ENCODE data around the gene METAP1D.
"Not testable (repeated sequence)": the region's sequence is repeated elsewhere in the genome, so short reads cannot be mapped to it uniquely, and the experiment has no call there.

METAP1D gene

GRCh38 chr2:171999604-172000469 lies at the start of gene METAP1D:
Gene METAP1D, plus strand, starts transcription at chr2:171999953. Its CDS starts 17 bp downstream, at chr2:171999970.
- peak; percentile 94 for DNase-seq

- no peak for DNase-seq
Observed at GRCh38 chr2:171952276-171952675, 47.5 kb upstream of the METAP1D start.

DNA sequence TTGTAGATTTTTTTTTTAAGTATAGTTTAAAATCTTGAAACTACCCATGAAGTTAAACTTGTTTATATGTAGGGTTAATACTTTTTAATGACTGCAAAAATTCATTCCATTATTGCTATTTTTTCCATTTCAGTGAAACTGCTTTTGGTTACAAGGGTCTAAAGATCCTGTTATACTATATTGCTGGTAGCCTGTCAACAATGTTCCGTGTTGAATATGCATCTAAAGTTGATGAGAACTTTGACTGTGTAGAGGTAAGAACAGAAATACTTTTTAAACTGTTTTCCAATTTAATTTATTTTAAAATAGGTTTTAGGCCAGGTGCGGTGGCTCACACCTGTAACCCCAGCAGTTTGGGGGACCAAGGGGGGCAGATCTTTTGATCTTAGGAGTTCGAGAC lies 47.0 kb upstream of the METAP1D start:
- no peak for DNase-seq

DNA sequence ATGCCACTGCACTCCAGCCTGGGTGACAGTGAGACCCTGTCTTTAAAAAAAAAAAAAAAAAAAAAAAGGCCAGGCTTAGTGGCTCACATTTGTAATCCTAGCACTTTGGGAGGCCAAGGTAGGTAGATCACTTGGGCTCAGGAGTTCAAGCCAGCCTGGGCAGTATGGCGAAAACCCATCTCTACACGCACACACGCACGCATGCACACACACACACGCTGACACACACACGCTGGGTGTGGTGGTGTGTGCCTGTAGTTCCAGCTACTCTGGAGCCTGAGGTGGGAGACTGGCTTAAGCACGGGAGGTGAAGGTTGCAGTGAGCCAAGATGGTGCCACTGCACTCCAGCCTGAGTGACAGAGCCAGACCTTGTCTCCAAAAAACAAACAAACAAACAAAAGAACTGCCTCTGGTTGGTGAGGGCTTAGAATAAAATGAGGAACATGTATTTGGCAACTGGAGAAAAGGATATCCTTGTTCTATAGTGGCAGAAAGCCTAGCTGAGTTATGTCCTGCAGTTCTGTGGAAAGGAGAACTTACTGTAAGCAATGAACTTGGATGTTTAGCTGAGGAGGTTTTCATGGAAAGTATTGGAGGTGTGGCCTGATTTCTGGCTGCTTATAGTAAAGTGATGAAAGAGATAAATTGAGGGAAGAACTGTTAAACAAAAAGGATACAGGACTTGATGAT lies 43.5 kb upstream of the METAP1D start:
- DNase-seq, result no peak

DNA sequence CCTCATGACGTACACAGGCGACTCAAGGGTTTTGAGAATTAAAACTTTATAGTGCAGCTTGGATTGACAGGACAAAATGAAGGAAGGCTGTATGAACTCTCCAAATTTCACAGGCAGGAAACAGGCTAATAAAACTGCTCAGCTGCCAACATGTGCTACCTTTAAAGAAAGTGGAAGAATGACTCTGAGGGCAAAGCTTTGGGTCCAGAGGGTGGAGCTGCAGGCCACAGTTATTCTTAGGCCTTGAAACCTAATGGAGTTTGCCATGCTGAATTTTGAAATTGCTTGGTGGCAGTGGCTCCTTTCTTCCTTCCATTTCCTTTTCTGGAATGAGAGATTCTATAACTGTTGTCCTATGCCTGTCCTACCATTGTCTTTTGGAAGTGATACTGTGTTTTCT lies 42.7 kb upstream of the METAP1D start:
- no peak for DNase-seq

DNA sequence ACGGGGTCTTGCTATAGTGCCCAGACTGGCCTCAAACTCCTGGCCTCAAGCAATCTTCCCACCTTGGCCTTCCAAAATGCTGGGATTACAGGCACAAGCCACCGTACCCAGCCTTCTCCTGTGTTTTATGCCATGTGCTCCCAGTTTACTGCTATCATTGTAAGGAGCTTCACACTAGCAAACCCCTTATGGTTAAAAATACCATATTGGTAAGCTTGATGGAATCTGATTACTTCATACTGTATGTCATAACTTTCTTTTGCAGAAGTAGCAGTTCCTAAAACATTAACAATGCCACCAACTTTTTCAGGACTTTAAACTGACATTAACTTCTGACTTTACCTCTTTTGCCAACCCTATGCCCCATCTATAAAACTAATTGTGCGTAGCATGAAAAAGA lies 41.3 kb upstream of the METAP1D start:
- no peak for DNase-seq

- DNase-seq, result no peak
Observed at GRCh38 chr2:171959998-171960397, 39.8 kb upstream of the METAP1D start.

DNA sequence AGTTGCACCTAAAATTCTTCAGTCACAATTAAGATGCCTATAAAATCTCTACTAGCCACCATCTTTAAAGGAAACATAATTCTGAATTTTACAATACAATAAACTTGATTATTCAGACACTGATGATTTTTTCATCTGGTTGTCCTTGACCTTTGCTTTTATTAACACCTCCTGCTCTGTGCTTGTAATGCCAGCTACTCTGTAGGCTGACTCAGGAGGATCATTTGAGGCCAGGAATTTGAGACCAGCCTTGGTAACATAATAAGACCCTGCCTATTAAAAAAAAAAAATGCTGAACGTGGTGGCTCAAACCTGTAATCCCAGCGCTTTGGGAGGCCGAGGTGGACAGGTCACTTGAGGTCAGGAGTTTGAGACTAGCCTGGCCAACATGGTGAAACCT lies 39.2 kb upstream of the METAP1D start:
- no peak for DNase-seq

DNA sequence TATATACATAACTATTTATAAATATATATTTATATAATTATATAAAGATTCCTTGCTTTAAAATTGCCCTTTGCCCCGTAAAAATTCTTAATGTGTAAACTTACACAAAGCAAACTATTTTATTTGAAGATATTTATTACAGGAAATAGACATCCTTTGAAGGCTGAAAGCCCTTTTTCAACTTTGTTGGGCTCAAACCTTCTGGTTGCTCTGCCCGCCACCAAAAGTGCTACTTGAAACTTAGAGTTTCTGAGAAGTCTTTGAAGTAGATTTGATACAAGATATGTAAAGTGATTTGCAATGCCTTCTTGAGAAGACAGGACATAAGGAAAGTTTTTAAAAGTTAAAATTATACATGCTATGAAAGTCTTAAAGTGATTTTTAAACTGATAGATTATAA lies 36.6 kb upstream of the METAP1D start:
- DNase-seq, result peak; percentile 20

DNA sequence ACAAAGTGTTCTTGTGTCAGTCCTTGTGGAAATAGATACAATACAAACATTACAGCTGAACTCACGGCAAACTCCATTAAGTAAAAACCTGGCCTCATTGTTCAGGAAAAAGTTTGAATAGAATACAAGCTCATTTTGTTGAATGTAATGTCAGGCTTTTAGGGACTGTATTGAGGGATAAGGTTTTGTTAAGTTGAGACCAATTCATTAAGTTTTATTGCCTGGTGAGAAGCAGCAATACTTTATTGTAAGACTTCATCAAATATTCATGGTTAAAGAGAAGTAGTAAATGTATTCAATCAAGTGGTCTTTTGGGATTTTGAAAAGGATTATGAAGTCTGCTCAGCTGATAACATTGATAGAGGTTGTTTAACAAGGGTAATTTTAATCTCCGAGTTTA lies 35.4 kb upstream of the METAP1D start:
- no peak for DNase-seq

DNA sequence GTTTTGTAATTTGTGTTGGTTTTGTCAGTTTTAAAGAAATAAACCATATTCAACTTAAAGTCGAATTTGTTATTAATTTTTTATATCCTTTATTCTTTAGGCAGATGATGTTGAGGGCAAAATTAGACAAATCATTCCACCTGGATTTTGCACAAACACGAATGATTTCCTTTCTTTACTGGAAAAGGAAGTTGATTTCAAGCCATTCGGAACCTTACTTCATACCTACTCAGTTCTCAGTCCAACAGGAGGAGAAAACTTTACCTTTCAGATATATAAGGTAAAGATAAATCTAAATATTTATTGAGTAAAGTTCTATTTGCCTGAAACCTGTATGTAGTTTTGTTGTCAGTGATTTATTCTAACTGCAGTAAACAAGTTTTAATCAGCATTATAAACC lies 34.5 kb upstream of the METAP1D start:
- DNase-seq, result no peak

DNA sequence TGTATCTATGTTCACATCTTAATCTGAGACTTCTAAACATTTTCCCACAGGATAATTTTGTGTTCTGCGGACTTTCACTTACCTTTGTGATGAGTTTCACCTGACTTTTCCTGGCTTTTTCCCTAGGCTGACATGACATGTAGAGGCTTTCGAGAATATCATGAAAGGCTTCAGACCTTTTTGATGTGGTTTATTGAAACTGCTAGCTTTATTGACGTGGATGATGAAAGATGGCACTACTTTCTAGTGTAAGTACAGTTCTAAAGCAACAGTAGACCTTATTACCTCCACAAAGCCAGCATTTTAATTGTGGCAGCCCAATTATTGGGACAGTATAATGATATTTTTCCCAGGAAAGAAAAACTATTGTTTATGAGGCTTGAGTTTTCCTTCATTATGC lies 34.1 kb upstream of the METAP1D start:
- DNase-seq, result no peak

- no peak for DNase-seq
Observed at GRCh38 chr2:171966235-171966634, 33.5 kb upstream of the METAP1D start.

DNA sequence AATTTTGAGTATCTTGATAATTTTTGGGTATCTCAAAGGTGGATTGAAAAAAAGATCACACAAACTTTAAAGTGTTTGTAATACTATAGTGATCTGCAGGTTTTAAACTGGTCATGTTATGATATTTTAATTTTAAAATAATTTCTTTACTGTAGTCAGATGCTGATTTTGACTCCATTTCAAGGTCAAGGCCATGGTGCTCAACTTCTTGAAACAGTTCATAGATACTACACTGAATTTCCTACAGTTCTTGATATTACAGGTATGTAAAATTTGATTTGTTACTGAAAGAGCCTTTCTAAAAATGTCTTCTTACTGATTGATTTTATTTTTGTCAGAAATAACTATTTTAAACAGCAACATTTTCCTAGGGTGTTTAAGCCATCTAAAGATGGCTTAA lies 33.1 kb upstream of the METAP1D start:
- DNase-seq, result no peak

DNA sequence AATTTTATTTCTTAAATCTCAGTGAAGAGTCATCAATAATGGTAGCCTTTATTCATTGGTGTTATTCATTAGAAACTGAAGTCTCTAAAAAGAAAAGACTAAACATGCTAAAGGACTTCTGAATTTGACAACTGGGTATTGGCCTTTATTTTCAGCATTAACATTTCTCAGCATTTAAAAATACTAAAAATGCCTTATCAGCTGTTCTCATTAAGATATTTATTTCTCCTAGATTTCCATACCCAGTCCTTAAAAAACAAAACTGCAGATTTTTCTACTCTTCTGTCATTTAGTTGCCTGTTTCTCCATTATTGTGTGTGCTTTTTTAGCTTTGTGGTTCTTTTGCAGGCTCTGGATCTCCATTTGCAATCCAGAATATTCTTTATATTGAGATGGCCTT lies 31.2 kb upstream of the METAP1D start:
- no peak for DNase-seq

GRCh38 chr2:171972329-171972982 lies 27.3 kb upstream of the METAP1D start:
- no peak for DNase-seq

GRCh38 chr2:171979103-171979502 lies 20.6 kb upstream of the METAP1D start:
- DNase-seq, result no peak

GRCh38 chr2:171983924-171984323 lies 15.8 kb upstream of the METAP1D start:
- DNase-seq, result not testable (repeated sequence)

GRCh38 chr2:171985076-171985475 lies 14.7 kb upstream of the METAP1D start:
- no peak for DNase-seq

GRCh38 chr2:171986778-171987177 lies 13.0 kb upstream of the METAP1D start:
- DNase-seq, result no peak

GRCh38 chr2:171991027-171991426 lies 8.7 kb upstream of the METAP1D start:
- DNase-seq, result peak; percentile 10

DNA sequence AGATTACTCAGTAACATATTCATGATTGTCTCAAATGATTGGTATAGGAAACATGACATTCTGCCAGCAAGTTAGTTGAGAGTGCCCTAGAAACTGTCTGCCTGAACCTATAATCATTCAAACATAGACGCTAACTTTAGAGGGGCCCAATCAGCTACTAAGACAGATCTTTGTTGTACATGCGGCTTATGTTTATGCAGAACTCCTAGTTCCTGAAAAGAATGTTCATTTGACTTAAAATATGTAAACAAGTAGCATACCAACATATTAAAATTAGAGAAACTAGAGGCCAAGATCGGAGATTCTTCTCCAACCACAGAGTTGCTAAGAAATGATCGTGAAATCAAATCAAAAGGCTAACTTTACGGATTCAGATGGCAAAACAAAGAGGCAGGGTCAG lies 4.2 kb upstream of the METAP1D start:
- DNase-seq, result no peak

DNA sequence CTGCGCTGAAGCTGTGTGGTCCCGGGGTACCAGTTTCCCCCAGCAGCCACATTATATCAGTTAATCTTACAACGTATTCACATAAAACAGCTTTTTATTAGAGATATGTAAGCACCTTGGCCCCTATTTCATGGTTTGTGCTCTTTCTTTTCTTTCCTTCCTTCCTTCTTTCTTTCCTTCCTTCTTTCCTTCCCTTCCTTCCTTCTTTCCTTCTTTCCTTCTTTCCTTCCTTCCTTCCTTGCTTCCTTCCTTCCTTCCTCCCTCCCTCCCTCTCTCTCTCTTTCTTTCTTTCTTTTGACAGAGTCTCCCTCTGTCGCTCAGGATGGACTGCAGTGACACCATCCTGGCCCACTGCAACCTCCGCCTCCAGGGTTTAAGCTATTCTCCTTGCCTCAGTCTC lies 3.7 kb upstream of the METAP1D start:
- no peak for DNase-seq

DNA sequence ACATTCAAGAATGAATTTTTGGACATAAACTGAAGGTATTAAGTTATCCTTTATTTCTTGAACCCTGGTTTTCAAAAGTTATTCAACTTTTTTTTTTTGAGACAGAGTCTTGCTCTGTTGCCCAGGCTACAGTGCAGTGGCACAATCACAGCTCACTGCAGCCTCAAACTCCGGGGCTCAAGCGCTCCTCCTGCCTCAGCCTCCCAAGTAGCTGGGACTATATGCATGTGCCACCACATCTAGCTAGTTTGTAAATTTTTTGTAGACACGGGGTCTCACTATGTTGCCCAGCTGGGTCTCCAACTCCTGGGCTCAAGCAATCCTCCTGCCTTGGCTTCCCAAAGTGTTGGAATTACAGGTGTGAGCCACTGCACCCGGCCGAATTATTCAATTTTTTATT lies 2.7 kb upstream of the METAP1D start:
- DNase-seq, result not testable (repeated sequence)

All from activated CD4-positive, alpha-beta T cell treated with anti-CD3 and anti-CD28 coated beads, Interleukin-2, amount 50 U/mL, for 16 hours (primary cell).